Mucosa of rectum (tissue), 2 donors: Measurements from ENCODE around the gene ASB2.

Experiments
- H3K27ac ChIP-seq, 2 donors: one replicate each; pipeline ENCODE4 v1.7.0; 2013; ENCODE audit warnings: inconsistent platforms in 2 of 2, low read depth in 2 of 2, low read length in 2 of 2
- H3K27me3 ChIP-seq, 2 donors: one replicate each; pipeline ENCODE4 v1.7.0; 2013; ENCODE audit warnings: low read length in 2 of 2; ENCODE audit not compliant: control insufficient read depth in 2 of 2, insufficient read depth in 2 of 2
- H3K36me3 ChIP-seq, 2 donors: one replicate each; pipeline ENCODE4 v1.7.0; 2013; ENCODE audit warnings: low read length in 2 of 2; ENCODE audit not compliant: control insufficient read depth in 2 of 2, insufficient read depth in 2 of 2
- H3K4me1 ChIP-seq, 2 donors: one replicate each; pipeline ENCODE4 v1.7.0; 2013; ENCODE audit warnings: low read length in 2 of 2, mild to moderate bottlenecking in 1 of 2; ENCODE audit not compliant: control insufficient read depth in 2 of 2, insufficient read depth in 2 of 2
- H3K4me3 ChIP-seq, 2 donors: one replicate each; pipeline ENCODE4 v1.7.0; 2013; ENCODE audit warnings: low read length in 2 of 2
- H3K9ac ChIP-seq, 2 donors: one replicate each; pipeline ENCODE4 v1.7.0; 2013; ENCODE audit warnings: low read length in 2 of 2, low read depth in 1 of 2, mild to moderate bottlenecking in 1 of 2
- H3K9me3 ChIP-seq, 2 donors: one replicate each; pipeline ENCODE4 v1.7.0; 2013; ENCODE audit warnings: low read length in 2 of 2; ENCODE audit not compliant: control insufficient read depth in 2 of 2
- donor health status: healthy.
- donor health status: Normal muscosa, but diverticular disease.

Gene ASB2

GRCh38 chr14:93976477-93977057, at the start of gene ASB2:
TSS of gene ASB2 (minus strand) at chr14:93976570. CDS start at chr14:93964539, 12,031 bp downstream.
- Histone ChIP-seq H3K4me3 (peak within 1 kb of the TSS; percentile 27 to 66), H3K36me3 (no peaks in the 10 kb centered on the region), H3K9ac (peak within 1 kb of the TSS in 1 of 2 donors; percentile 35), H3K27me3 (no peaks in the 10 kb centered on the region), H3K4me1 (peaks cover 5 to 26% of the 10 kb centered on the region in 2 donors), H3K9me3 (no peaks in the 10 kb centered on the region), H3K27ac (peak within 1 kb of the TSS; percentile 49 to 67)

- H3K9ac ChIP-seq, result no peak overlapping the region
- H3K27me3 ChIP-seq, result no peaks in the 10 kb centered on the region
- H3K27ac ChIP-seq, result no peak overlapping the region
- peaks cover 6% of the 10 kb centered on the region in 2 donors for H3K4me1 ChIP-seq
- no peaks in the 10 kb centered on the region for H3K36me3 ChIP-seq
- H3K4me3 ChIP-seq, result peak overlapping the region; percentile 61 to 68
- no peaks in the 10 kb centered on the region for H3K9me3 ChIP-seq
These were observed 49.4 kb upstream of the ASB2 start for GRCh38 chr14:94025720-94026119.

DNA sequence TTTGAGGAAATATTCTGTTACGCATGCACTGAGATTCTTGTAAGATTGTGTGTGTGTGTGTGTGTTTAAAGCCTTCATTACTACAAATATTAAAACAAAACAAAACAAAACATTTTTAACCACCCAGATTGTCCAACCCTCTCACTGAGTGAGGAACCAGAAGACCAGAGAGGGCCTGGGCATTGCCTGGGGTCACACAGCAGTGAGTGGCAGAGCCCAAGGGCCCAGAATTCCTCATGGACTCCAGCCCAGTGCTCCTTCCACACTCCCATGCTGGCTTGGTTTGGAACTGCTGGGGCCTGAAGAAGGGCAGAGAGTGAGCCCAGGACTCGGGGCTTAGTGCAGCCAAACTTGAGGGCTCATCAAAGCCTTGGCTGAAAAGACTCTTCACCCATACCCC, 48.2 kb upstream of the ASB2 start:
- Histone ChIP-seq H3K4me3 (no peak overlapping the region), H3K9ac (no peak overlapping the region), H3K4me1 (peaks cover 3 to 6% of the 10 kb centered on the region in 2 donors), H3K27ac (no peak overlapping the region), H3K27me3 (no peaks in the 10 kb centered on the region), H3K36me3 (no peaks in the 10 kb centered on the region), H3K9me3 (no peaks in the 10 kb centered on the region)

DNA sequence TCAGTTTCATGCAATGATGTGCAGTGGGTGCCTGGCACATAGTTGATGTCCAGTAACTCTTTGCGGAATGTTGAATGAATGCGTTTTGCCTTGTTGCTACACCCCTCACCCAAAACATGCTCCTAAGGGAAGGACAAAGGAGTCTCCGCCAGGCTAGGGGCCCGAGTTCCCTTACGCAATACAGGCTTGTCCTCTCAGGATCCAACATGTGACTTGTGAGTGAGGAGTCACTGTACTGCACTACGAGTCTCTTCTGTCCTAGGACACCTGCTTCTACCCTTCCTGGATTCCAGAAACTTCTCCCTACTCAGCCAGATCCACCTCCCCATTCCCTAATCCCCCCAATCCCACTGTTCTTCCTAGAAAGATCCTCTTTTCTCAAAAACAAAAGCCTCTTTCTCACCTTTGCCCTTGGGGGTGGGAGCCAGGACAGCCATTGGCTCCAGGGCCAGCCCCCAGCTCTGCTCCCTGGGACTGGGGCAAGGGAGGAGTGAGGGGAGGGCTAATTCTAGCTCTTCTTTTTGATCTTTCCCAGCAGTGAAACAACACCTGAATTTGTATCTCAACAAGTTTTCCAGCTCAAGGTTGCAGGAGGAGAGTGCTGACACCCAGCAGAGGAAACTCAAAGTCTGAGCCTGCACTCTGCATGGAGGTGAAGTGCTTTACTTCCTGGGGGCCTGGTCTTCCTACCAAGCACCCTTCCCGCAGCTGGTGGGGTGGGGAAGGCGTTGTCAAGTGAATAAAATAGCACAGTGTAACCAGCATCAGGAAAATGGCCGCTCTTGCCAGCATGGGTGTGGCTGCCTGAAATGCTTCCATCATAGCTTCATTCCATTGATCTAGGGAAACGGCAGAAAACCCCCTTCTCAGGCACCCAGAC, 46.4 kb upstream of the ASB2 start:
- Histone ChIP-seq H3K4me3 (no peak overlapping the region), H3K9me3 (no peaks in the 10 kb centered on the region), H3K27ac (no peak overlapping the region), H3K4me1 (peaks cover 0 to 6% of the 10 kb centered on the region in 2 donors), H3K27me3 (no peaks in the 10 kb centered on the region), H3K36me3 (no peaks in the 10 kb centered on the region), H3K9ac (no peak overlapping the region)

- no peaks in the 10 kb centered on the region for H3K9me3 ChIP-seq
- no peak overlapping the region for H3K27ac ChIP-seq
- no peaks in the 10 kb centered on the region for H3K4me1 ChIP-seq
- no peaks in the 10 kb centered on the region for H3K27me3 ChIP-seq
- no peaks in the 10 kb centered on the region for H3K36me3 ChIP-seq
- no peak overlapping the region for H3K9ac ChIP-seq
- no peak overlapping the region for H3K4me3 ChIP-seq
These were observed 45.2 kb upstream of the ASB2 start for GRCh38 chr14:94021416-94022157.

GRCh38 chr14:94021001-94021400, 44.6 kb upstream of the ASB2 start:
- H3K4me1 ChIP-seq, result no peaks in the 10 kb centered on the region
- H3K36me3 ChIP-seq, result no peaks in the 10 kb centered on the region
- no peaks in the 10 kb centered on the region for H3K9me3 ChIP-seq
- H3K27ac ChIP-seq, result no peak overlapping the region
- no peaks in the 10 kb centered on the region for H3K27me3 ChIP-seq
- H3K4me3 ChIP-seq, result no peak overlapping the region
- no peak overlapping the region for H3K9ac ChIP-seq

- H3K9me3 ChIP-seq, result no peaks in the 10 kb centered on the region
- no peaks in the 10 kb centered on the region for H3K36me3 ChIP-seq
- no peaks in the 10 kb centered on the region for H3K4me1 ChIP-seq
- H3K9ac ChIP-seq, result no peak overlapping the region
- H3K27ac ChIP-seq, result no peak overlapping the region
- H3K4me3 ChIP-seq, result no peak overlapping the region
- no peaks in the 10 kb centered on the region for H3K27me3 ChIP-seq
These were observed 43.9 kb upstream of the ASB2 start for GRCh38 chr14:94020267-94020666.

DNA sequence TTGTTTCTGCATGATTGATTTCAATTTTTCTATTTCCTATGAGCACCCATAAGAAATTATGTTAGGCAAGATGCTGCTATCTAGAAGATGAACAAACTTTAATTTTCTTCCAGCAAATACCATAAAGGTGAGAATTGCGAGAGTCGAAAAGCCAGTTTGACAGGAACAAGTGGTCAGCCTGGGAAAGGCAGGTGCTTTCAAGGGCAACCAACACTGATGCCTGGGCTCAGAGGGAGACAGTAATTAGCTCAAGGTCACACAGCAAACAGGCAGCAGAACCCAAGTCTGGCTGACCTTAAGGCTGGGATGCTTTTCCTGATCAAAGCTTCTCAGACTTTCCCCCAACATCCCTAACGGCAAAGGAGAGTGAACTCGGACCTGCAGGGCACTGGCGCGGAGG, 43.0 kb upstream of the ASB2 start:
- Histone ChIP-seq H3K4me3 (no peak overlapping the region), H3K4me1 (no peaks in the 10 kb centered on the region), H3K36me3 (no peaks in the 10 kb centered on the region), H3K27me3 (no peaks in the 10 kb centered on the region), H3K27ac (no peak overlapping the region), H3K9me3 (no peaks in the 10 kb centered on the region), H3K9ac (no peak overlapping the region)

DNA sequence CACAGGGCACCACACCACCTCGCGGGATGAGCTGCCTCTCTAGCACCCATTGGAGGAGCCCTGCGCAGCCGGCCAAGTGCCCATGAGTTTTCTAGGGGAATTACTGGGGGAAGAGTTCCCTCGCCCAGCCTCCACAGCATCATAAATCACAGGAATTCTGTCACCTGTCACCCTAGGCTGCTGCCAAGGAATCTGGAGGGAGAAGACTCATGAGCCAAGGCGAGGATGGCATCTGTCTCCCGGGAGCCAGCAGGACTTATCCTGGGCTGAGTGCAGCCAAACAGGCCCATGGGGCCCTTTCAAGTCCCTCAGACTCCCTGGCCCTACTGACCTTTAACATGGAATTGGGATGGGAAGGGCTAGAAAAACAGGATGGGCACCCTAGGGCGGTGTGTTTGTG, 41.9 kb upstream of the ASB2 start:
- no peaks in the 10 kb centered on the region for H3K27me3 ChIP-seq
- no peaks in the 10 kb centered on the region for H3K4me1 ChIP-seq
- no peak overlapping the region for H3K4me3 ChIP-seq
- no peaks in the 10 kb centered on the region for H3K9me3 ChIP-seq
- no peaks in the 10 kb centered on the region for H3K36me3 ChIP-seq
- H3K27ac ChIP-seq, result no peak overlapping the region
- H3K9ac ChIP-seq, result no peak overlapping the region

GRCh38 chr14:94016446-94016976, 40.1 kb upstream of the ASB2 start:
- H3K9ac ChIP-seq, result no peak overlapping the region
- H3K27ac ChIP-seq, result no peak overlapping the region
- peaks cover 0 to 1% of the 10 kb centered on the region in 2 donors for H3K27me3 ChIP-seq
- H3K36me3 ChIP-seq, result no peaks in the 10 kb centered on the region
- no peak overlapping the region for H3K4me3 ChIP-seq
- no peaks in the 10 kb centered on the region for H3K9me3 ChIP-seq
- no peaks in the 10 kb centered on the region for H3K4me1 ChIP-seq
